ENCODE results near the gene ACOXL.
"Not testable (repeated sequence)": the region's sequence is repeated elsewhere in the genome, so short reads cannot be mapped to it uniquely, and the experiment has no call there.

Gene ACOXL

DNA sequence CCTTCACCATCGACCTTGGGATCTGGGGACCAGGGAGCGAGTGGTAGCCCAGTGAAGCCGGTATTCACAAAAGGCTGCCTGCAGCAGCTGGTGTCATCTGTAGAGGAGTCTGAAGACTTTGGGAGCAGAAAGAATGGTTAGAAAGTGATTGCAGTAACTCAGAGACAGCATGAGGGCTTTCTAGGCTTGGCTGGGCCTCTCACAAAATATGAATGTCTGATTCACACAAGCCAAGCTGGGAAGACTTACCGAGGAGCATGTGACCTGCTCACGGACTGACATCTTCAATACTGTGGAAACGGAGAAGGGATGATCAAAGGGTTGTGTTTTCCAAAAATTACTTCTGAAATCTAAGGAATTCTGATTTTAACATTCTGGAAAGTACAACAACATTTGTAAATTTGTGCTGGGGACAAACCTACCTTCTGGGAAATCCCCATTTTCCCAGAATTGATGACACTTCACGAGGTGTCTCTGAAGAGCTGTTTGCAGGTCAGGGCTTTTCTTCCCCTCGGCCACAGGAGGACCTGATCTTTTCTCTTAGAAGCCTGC is 111.7 kb downstream of the ACOXL start:
- no peak overlapping the region for H3K4me3 ChIP-seq (ENCODE audit: low read length)
- H3K4me1 ChIP-seq (ENCODE audit: control insufficient read depth, insufficient read depth, low read length) = no peaks in the 10 kb centered on the region
- no peaks in the 10 kb centered on the region for H3K36me3 ChIP-seq (ENCODE audit: control insufficient read depth, insufficient read depth, low read length)
- H3K9me3 ChIP-seq (ENCODE audit: control insufficient read depth, low read length) = no peaks in the 10 kb centered on the region
- H3K9ac ChIP-seq (ENCODE audit: low read length) = no peak overlapping the region
- peaks cover 3% of the 10 kb centered on the region for H3K27me3 ChIP-seq (ENCODE audit: control insufficient read depth, insufficient read depth, low read length)

DNA sequence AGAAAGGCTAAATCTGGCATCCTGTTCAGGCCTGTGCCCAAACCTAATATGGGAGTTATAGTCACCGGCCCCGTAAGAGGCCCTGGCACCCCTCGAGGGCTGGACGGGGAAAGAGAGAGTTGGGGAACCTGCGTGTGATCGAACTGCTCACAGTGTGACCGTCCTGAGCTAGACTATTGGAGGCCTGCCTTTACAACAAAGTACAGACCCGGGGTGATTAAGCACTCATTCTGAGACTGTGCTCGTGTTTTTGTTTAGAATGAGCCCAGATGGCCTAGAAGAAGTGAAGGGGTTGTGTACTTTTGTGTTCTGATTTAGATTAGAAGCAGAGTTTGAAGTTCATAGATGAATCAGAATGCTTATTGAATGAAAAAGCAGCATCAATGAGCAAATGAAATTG is 115.3 kb downstream of the ACOXL start:
- H3K4me1 ChIP-seq (ENCODE audit: control insufficient read depth, insufficient read depth, low read length) = no peaks in the 10 kb centered on the region
- H3K36me3 ChIP-seq (ENCODE audit: control insufficient read depth, insufficient read depth, low read length) = no peaks in the 10 kb centered on the region
- H3K4me3 ChIP-seq (ENCODE audit: low read length) = no peak overlapping the region
- peaks cover 3% of the 10 kb centered on the region for H3K27me3 ChIP-seq (ENCODE audit: control insufficient read depth, insufficient read depth, low read length)
- no peaks in the 10 kb centered on the region for H3K9me3 ChIP-seq (ENCODE audit: control insufficient read depth, low read length)
- H3K9ac ChIP-seq (ENCODE audit: low read length) = no peak overlapping the region

DNA sequence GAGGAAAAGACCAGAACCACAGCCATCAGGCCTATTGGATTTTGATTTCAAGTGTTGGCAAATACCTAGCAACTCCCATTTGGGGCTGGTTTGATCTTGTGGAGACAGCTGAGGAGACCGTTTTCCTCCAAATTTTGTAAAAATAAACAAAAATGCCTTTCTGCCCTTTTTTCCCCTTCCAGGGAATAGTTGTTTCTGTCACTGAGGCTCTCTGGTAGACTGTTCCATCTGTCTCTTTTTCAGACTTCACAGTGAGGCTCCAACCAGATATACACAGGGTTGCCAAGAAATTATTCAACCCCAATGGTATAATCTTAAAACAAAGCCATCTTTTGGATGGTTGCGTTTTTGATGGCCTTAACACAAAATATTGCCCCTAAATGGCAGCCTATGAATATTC is 115.7 kb downstream of the ACOXL start:
- H3K27me3 ChIP-seq (ENCODE audit: control insufficient read depth, insufficient read depth, low read length) = peaks cover 3% of the 10 kb centered on the region
- H3K9ac ChIP-seq (ENCODE audit: low read length) = no peak overlapping the region
- H3K9me3 ChIP-seq (ENCODE audit: control insufficient read depth, low read length) = no peaks in the 10 kb centered on the region
- no peak overlapping the region for H3K4me3 ChIP-seq (ENCODE audit: low read length)
- no peaks in the 10 kb centered on the region for H3K36me3 ChIP-seq (ENCODE audit: control insufficient read depth, insufficient read depth, low read length)
- no peaks in the 10 kb centered on the region for H3K4me1 ChIP-seq (ENCODE audit: control insufficient read depth, insufficient read depth, low read length)

DNA sequence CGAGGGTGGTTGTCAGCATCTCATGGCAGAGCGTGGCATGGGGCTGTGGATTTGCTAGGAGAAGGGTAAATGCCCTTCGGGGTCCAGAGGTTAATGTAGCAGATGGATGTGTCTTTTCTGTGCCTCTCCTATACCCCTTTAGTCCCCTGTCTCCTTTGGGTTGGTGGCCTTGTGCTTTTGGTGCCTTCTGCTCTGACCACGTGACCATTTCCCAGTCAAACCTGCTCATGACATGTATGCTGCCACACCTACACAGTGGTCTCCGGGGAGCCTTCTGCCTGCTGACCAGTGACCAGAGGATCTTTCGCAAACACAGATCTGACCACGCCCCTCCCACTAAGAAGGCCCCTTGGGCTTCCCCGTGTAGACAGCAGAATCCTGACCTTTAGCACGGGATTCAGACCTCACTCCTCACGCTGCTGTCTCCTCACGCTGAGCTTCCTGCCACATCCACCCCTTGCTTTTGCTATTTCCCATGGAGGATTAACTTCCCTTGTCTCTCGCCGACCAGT is 116.2 kb downstream of the ACOXL start:
- Histone ChIP-seq H3K4me3 (ENCODE audit: low read length) (no peak overlapping the region), H3K27me3 (ENCODE audit: control insufficient read depth, insufficient read depth, low read length) (peaks cover 3% of the 10 kb centered on the region), H3K9me3 (ENCODE audit: control insufficient read depth, low read length) (no peaks in the 10 kb centered on the region), H3K4me1 (ENCODE audit: control insufficient read depth, insufficient read depth, low read length) (no peaks in the 10 kb centered on the region), H3K9ac (ENCODE audit: low read length) (no peak overlapping the region), H3K36me3 (ENCODE audit: control insufficient read depth, insufficient read depth, low read length) (no peaks in the 10 kb centered on the region)

DNA sequence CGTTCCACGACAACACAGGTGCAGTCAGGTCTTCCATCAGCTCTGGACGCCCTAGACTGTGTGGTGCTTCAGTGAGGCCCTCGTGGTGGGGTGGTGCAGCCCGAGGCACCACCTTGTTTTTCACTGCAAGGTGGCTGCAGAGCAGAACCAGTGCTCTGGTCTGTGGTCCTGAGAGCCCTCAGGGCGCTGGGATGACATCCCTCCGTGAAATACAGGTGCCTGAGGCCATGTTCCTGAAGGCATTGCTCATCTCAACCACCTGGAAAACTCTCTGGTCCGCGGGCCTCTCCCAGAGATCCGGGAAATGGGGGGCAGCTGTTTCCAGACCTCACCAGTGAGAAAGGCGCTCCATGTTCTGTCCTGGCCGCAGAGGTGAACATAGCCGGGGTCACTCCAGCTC is 119.2 kb downstream of the ACOXL start:
- Histone ChIP-seq H3K27me3 (ENCODE audit: control insufficient read depth, insufficient read depth, low read length) (no peaks in the 10 kb centered on the region), H3K4me1 (ENCODE audit: control insufficient read depth, insufficient read depth, low read length) (no peaks in the 10 kb centered on the region), H3K36me3 (ENCODE audit: control insufficient read depth, insufficient read depth, low read length) (no peaks in the 10 kb centered on the region), H3K9me3 (ENCODE audit: control insufficient read depth, low read length) (no peaks in the 10 kb centered on the region), H3K4me3 (ENCODE audit: low read length) (no peak overlapping the region), H3K9ac (ENCODE audit: low read length) (no peak overlapping the region)

DNA sequence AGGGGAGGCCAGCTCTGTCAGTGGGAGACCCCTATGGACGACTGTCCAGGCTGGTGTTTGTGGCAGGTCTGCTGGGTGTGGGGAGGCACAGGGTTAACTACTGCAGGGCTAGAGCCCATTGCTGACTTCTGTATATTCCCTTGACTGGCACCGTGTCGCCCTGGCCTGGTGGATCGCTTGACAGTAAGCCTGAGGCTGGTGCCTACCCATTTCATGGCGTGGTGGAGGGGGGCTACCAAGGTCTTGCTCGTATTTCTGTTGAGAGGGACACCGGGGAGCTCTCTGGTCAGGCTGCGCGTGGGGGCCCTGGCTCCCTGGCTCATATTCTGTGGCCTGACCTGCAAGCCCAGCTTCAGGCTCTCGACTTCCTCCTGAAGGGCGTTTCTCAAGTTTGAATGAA is 119.7 kb downstream of the ACOXL start:
- Histone ChIP-seq H3K36me3 (ENCODE audit: control insufficient read depth, insufficient read depth, low read length) (no peaks in the 10 kb centered on the region), H3K4me1 (ENCODE audit: control insufficient read depth, insufficient read depth, low read length) (no peaks in the 10 kb centered on the region), H3K9ac (ENCODE audit: low read length) (no peak overlapping the region), H3K9me3 (ENCODE audit: control insufficient read depth, low read length) (no peaks in the 10 kb centered on the region), H3K27me3 (ENCODE audit: control insufficient read depth, insufficient read depth, low read length) (no peaks in the 10 kb centered on the region), H3K4me3 (ENCODE audit: low read length) (no peak overlapping the region)

DNA sequence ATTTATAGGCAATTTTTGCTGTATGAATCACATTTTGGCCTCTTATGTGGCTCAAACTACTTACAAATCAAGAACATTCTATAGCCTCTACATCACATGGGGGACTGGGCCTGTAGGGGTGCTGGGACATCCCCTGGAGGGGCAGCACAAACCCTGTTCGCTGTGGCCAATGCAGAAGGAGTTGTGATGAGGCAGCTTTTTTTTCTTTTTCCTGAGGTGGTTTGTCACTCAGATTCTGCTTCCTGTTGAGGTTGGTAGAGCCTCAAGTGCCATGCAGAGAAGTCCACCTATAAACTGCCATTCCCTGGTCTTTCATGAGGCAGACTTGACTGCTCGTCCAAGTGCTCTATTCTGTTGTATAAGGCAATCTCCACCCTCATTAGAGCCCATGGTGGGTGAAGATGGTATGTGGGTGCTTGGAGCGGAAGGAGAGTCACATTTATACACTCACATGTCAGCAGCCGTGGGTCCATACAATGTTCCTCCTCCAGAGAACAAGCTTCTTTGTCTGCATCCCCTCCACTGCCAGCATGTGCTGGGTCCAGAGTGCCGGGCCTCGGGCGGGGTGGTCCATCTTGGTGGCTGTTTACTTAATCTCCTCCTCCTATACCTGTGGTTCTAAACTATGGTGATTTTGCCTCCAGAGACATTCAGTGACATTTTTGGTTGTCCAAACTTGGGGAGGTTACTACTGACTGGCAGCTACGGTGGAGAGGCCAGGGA is 120.3 kb downstream of the ACOXL start:
- Histone ChIP-seq H3K4me1 (ENCODE audit: control insufficient read depth, insufficient read depth, low read length) (no peaks in the 10 kb centered on the region), H3K27me3 (ENCODE audit: control insufficient read depth, insufficient read depth, low read length) (no peaks in the 10 kb centered on the region), H3K4me3 (ENCODE audit: low read length) (no peak overlapping the region), H3K9me3 (ENCODE audit: control insufficient read depth, low read length) (no peaks in the 10 kb centered on the region), H3K9ac (ENCODE audit: low read length) (no peak overlapping the region), H3K36me3 (ENCODE audit: control insufficient read depth, insufficient read depth, low read length) (no peaks in the 10 kb centered on the region)

DNA sequence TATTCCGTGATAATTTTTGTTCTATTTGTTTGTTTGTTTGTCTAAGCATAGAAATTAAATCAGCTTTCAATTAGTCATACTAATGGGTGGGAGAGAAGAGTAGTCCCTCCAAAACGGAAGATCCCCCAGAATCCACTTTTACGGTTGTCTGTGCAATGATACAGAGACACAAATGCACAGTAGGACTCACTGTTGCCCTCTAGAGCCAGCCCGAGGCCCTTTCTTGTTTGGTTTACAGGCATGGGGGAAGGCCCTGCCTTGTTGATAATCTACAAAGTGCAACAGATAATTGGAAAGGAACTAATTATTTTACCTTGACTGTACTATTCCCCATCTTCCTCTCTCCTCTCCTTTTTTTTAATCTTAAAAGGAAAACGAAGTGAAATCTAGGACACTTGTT is 121.1 kb downstream of the ACOXL start:
- Histone ChIP-seq H3K9me3 (ENCODE audit: control insufficient read depth, low read length) (no peaks in the 10 kb centered on the region), H3K36me3 (ENCODE audit: control insufficient read depth, insufficient read depth, low read length) (no peaks in the 10 kb centered on the region), H3K9ac (ENCODE audit: low read length) (no peak overlapping the region), H3K4me3 (ENCODE audit: low read length) (no peak overlapping the region), H3K4me1 (ENCODE audit: control insufficient read depth, insufficient read depth, low read length) (no peaks in the 10 kb centered on the region), H3K27me3 (ENCODE audit: control insufficient read depth, insufficient read depth, low read length) (no peaks in the 10 kb centered on the region)

DNA sequence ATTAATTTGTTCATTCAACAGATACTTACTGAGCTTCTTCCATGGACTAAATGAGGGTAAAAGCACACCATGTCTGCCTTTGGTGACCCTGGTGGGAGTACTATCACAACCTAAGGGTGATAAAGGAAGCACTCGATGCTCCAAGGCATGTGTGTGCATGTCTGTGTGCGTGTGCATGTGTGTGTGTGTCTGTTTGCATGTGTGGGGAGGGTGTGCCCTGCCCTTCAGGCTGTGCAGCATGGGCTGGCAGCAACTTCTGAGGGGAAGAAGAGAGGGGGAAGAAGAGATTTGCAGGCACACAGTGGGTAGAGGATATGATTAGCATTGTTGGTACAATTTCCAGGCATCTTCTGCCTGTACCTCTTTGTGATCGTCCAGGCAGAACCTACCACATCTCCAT is 121.6 kb downstream of the ACOXL start:
- Histone ChIP-seq H3K4me3 (ENCODE audit: low read length) (no peak overlapping the region), H3K36me3 (ENCODE audit: control insufficient read depth, insufficient read depth, low read length) (no peaks in the 10 kb centered on the region), H3K27me3 (ENCODE audit: control insufficient read depth, insufficient read depth, low read length) (no peaks in the 10 kb centered on the region), H3K4me1 (ENCODE audit: control insufficient read depth, insufficient read depth, low read length) (no peaks in the 10 kb centered on the region), H3K9ac (ENCODE audit: low read length) (no peak overlapping the region), H3K9me3 (ENCODE audit: control insufficient read depth, low read length) (no peaks in the 10 kb centered on the region)

DNA sequence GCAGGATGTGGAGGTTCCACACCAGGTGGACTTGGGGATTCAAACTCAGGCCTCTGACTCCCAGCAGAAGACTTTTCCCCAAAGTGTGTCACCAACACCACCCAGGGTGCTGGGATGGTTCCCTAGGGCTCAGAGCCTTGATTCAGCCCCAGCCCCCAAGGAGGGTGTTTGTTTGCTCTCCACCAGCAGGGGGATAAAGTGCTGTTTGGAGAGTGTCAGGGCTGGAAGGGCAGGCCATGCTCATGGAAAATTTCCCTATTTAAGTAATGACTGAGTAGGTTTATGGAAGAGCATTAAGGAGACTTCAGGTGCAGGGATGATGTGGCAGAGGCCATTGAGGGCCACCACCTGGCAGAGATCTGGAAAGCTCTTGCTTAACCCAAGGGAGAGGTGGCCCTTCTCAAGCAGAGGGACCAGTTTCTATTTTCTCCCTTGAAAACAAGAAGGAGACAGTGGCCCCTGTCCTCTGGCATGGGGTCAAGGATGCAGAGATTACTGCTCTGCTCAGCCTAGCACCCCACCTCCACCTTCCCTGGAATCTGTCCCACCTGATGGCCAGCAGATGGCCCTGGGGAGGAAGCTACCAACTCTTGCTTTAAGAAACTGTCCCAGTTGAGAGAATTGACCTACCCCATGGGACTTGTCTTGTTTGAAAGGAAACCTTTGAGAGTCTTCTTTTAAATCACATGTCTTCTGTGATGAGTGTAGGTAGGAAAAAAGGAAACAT is 122.1 kb downstream of the ACOXL start:
- H3K9me3 ChIP-seq (ENCODE audit: control insufficient read depth, low read length) = no peaks in the 10 kb centered on the region
- H3K36me3 ChIP-seq (ENCODE audit: control insufficient read depth, insufficient read depth, low read length) = no peaks in the 10 kb centered on the region
- H3K4me1 ChIP-seq (ENCODE audit: control insufficient read depth, insufficient read depth, low read length) = no peaks in the 10 kb centered on the region
- H3K9ac ChIP-seq (ENCODE audit: low read length) = no peak overlapping the region
- H3K27me3 ChIP-seq (ENCODE audit: control insufficient read depth, insufficient read depth, low read length) = no peaks in the 10 kb centered on the region
- no peak overlapping the region for H3K4me3 ChIP-seq (ENCODE audit: low read length)

DNA sequence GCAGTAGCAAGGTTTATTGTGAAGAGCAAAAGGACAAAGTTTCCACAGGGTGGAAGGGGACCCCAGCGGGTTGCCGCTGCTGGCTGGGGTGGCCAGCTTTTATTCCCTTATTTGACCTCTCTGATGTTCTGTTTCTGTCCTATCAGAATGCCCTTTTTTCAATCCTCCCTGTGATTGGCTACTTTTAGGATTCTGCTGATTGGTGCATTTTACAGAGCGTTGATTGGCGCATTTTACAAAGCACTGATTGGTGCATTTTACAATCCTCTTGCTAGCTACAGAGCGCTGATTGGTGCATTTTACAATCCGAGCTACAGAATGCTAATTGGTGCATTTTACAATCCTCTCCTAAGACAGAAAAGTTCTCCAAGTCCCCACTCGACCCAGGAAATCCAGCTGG is 123.5 kb downstream of the ACOXL start:
- not testable (repeated sequence) for H3K9me3 ChIP-seq (ENCODE audit: control insufficient read depth, low read length); H3K9ac ChIP-seq (ENCODE audit: low read length); H3K27me3 ChIP-seq (ENCODE audit: control insufficient read depth, insufficient read depth, low read length); H3K36me3 ChIP-seq (ENCODE audit: control insufficient read depth, insufficient read depth, low read length); H3K4me3 ChIP-seq (ENCODE audit: low read length); H3K4me1 ChIP-seq (ENCODE audit: control insufficient read depth, insufficient read depth, low read length)

DNA sequence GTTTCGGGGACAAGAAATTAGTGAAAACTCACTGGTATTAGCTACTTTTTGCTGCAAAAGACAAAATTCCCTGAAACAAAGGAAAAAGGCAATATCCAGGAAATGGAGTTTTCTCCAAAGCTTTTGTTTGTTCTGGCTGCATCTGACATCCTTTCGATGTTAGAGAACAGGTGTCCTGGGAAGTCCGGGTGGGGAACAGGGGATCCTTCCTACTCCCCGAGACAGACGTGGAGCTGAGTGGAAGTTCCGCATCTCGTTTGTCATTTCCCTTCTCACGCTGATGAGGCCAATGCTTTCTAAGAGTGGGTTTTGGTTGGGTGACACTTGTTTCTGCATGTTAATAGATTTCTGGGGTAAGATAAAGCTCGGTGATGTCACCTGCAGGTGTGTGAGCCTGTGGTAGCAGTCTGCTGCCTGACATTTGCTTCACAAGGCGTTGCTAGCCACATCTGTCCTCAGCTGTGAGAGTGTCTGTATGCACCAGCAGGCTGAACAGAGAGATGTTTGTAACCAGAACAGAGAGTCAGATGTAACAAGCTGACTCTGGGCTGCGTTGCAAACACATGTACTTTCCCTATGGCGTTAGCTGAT is 125.9 kb downstream of the ACOXL start:
- Histone ChIP-seq H3K4me1 (ENCODE audit: control insufficient read depth, insufficient read depth, low read length) (no peaks in the 10 kb centered on the region), H3K9me3 (ENCODE audit: control insufficient read depth, low read length) (no peaks in the 10 kb centered on the region), H3K4me3 (ENCODE audit: low read length) (no peak overlapping the region), H3K36me3 (ENCODE audit: control insufficient read depth, insufficient read depth, low read length) (no peaks in the 10 kb centered on the region), H3K27me3 (ENCODE audit: control insufficient read depth, insufficient read depth, low read length) (peaks cover 6% of the 10 kb centered on the region), H3K9ac (ENCODE audit: low read length) (no peak overlapping the region)
